Large intestine (tissue), 3 donors: ENCODE measurements around the gene UNC119B. TPM values are rescaled to one million over a fixed set of nuclear protein-coding genes. Genes with fewer than 3 reads are reported as not detected.

Experiments used
- DNase-seq, 2 donors: peaks; one replicate each; pipeline versions ENCODE4 v3.0.0 to v3.0.0-alpha.2; 2013
- H3K27ac ChIP-seq: one replicate; pipeline ENCODE4 v1.5.1; 2013; ENCODE audit warnings: low read length
- H3K27me3 ChIP-seq: 2 replicates; pipeline ENCODE4 v1.6.1; 2013; ENCODE audit warnings: low read length; ENCODE audit not compliant: control insufficient read depth, insufficient read depth
- H3K36me3 ChIP-seq: 2 replicates; pipeline ENCODE4 v1.6.1; 2013; ENCODE audit warnings: low read length; ENCODE audit not compliant: control insufficient read depth, insufficient read depth
- H3K4me1 ChIP-seq: one replicate; pipeline ENCODE4 v1.6.1; 2013; ENCODE audit warnings: low read length; ENCODE audit not compliant: control insufficient read depth, insufficient read depth
- H3K4me3 ChIP-seq: one replicate; pipeline ENCODE4 v1.5.1; 2013; ENCODE audit warnings: low read length
- H3K9me3 ChIP-seq: one replicate; pipeline ENCODE4 v1.6.1; 2013; ENCODE audit warnings: mild to moderate bottlenecking, low read depth, low read length, moderate library complexity; ENCODE audit not compliant: control insufficient read depth
- WGBS: methylation state at CpG from one replicate; pipeline ENCODE4 v1.1.5; 2013; ENCODE audit warnings: low lambda C conversion rate; ENCODE audit not compliant: insufficient coverage; 5-methylcytosine and 5-hydroxymethylcytosine counted together
- polyA plus RNA-seq: library from polyadenylated mRNA; unstranded; fragments of 120-200 nt; gene quantifications from one replicate; pipeline ENCODE4 v1.2.1, GENCODE V29; 2013

The UNC119B gene
- polyA plus RNA-seq, 1 donor = 21.1 TPM

DNA sequence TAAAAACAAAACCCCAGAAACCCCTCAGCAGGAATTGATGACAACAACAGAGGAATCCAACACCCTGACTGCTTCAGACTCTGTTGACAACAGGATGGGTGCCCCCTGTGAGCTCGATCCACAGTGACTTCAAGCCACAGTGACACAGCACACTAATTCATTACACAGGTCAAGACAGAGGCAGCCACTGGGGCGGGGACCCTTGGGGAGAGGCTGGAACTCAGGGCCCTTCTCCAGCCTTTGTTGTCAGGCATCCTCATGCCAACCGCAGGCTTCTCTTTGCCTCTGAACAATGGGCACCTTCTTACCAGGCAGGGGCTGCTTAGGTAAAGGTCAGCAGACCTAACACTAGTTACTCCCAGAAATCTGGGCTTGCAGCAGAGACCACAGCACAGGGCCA is 53.0 kb downstream of the UNC119B start:
- Histone ChIP-seq H3K36me3 (peaks cover 72% of the 10 kb centered on the region), H3K4me1 (peaks cover 17% of the 10 kb centered on the region), H3K4me3 (no peak overlapping the region), H3K9me3 (no peaks in the 10 kb centered on the region), H3K27ac (no peak overlapping the region), H3K27me3 (no peaks in the 10 kb centered on the region)
- no peak for DNase-seq
- WGBS = no CpG with 5 or more reads among the region's 3 CpGs

DNA sequence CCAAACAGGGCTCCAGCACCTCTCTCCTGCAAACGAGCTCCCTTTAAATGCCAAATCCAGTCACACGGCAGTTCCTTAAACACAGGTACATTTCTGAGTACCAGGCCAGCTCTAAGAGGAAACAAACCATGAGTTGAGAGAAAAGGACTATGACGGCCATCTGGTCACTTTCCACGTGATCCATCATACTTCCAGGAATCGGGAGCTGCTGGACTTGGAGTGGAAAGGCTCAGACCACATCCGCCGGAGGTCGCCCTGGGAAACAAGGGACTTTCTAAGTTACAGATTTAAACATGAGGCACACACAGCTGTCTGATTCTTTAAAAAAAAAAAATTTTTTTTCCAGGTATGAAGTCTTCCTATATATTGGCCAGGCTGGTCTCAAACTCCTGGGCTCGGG is 54.6 kb downstream of the UNC119B start:
- DNase-seq = no peak
- H3K4me1 ChIP-seq = peaks cover 17% of the 10 kb centered on the region
- H3K9me3 ChIP-seq = no peaks in the 10 kb centered on the region
- WGBS = no CpG with 5 or more reads among the region's 9 CpGs
- no peaks in the 10 kb centered on the region for H3K27me3 ChIP-seq
- H3K27ac ChIP-seq = no peak overlapping the region
- peaks cover 76% of the 10 kb centered on the region for H3K36me3 ChIP-seq
- H3K4me3 ChIP-seq = no peak overlapping the region

DNA sequence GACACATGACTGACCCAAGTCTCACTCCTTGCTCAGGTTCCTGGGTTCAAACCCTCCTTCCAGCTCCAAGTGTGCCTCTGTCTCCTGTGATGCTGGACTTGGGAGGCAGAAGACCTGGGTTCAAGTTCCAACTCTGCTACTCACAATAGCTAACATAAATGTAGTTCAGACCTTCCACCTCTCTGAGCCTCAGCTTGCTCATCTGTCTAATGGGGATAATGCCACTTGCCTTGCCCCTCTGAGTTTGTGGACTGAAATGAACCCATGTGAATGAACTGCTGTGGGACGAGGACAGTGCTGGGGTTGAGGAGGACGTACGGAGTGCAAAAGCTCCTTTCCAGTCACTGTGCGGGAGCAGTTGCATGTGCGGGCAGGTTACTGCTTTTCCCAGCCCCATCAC is 56.3 kb downstream of the UNC119B start:
- Histone ChIP-seq H3K36me3 (peaks cover 69% of the 10 kb centered on the region), H3K27ac (peak overlapping the region; percentile 82)

DNA sequence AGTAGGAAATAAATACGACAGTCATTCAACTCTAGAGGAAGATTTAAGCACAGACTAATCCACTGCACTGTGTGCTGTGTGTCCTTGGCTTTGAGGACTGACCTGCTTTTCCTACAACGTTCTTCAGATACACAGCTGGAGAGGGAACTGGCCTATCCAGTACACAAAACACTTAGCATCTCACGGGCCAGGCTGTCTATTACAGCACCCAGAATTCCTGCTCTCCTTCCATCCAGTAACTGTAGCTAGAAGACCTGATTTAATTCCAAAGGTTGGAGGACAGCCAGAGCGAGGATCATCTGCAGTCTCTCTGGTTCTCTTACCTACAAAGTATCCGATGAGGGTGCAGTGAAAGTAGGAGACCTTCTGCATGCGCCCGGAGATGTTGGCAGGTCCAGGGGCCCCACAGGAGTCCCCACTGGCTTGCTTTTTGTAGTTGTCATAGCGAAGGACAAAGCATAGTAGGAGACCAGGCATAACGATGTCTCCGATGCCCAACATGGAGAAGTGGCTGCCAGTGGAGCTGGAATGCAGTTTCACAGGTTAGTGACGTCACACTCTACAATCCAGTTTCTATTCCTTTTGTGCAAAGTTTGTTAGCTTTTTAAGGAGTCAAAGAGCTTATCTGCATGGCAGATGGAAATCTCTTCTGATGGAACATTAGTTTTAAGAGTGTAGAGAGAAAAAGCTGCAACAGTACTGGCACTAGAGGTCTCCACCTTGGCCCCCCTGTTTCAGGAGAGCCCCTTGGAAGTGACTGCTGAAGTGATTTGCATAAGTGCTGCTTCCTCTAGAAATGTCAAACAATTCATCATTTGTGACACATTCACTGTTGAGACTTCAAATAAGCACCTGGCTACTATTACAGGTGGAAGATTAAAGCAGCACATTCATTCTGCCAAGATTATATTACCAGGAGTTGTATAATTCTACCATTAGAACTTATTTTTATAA is 57.1 kb downstream of the UNC119B start:
- H3K27me3 ChIP-seq = no peaks in the 10 kb centered on the region
- peaks cover 17% of the 10 kb centered on the region for H3K4me1 ChIP-seq
- peak overlapping the region; percentile 82 for H3K27ac ChIP-seq
- no peak for DNase-seq
- H3K36me3 ChIP-seq = peaks cover 72% of the 10 kb centered on the region
- WGBS = no CpG with 5 or more reads among the region's 11 CpGs
- no peak overlapping the region for H3K4me3 ChIP-seq
- no peaks in the 10 kb centered on the region for H3K9me3 ChIP-seq

More for the DNA sequence above, 56.3 kb downstream of the UNC119B start:
- Histone ChIP-seq H3K4me1 (peaks cover 17% of the 10 kb centered on the region), H3K27me3 (no peaks in the 10 kb centered on the region), H3K9me3 (no peaks in the 10 kb centered on the region), H3K4me3 (no peak overlapping the region)
- DNase-seq = no peak
- WGBS = no CpG with 5 or more reads among the region's 5 CpGs

DNA sequence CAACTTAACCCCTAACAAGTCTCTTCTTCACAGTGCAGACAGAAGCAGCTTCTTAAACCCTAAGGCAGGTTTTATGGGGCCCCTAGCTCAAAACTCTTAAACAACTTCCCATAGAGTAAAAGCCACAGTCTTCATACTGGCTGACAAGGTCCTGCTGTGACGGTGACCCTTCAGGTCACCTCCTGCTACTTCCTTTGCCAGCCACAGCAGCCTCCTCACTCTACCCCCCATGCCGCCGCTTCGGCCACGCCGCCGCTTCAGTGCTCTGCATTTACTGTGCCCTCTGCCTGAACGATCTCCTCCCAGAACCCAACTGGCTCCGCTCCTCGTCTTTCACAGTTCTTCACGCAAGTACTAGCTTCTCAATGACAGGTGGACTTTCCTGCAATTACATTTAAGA is 60.8 kb downstream of the UNC119B start:
- H3K27me3 ChIP-seq = no peaks in the 10 kb centered on the region
- peaks cover 55% of the 10 kb centered on the region for H3K36me3 ChIP-seq
- H3K4me1 ChIP-seq = peaks cover 6% of the 10 kb centered on the region
- H3K27ac ChIP-seq = no peak overlapping the region
- 88% methylated on average over 3 of the region's 11 CpGs for WGBS
- H3K9me3 ChIP-seq = no peaks in the 10 kb centered on the region
- no peak for DNase-seq
- no peak overlapping the region for H3K4me3 ChIP-seq

Other genes with a start within 250 kb of the UNC119B start
- gene SRSF9, start 240.7 kb upstream of the UNC119B start, polyA plus RNA-seq = 138 TPM
- 377 TPM for gene DYNLL1, start 214.3 kb upstream of the UNC119B start, polyA plus RNA-seq
- 47.8 TPM for gene COQ5, start 181.3 kb upstream of the UNC119B start, polyA plus RNA-seq
- 91.8 TPM for gene RNF10, start 176.1 kb upstream of the UNC119B start, polyA plus RNA-seq
- 57.1 TPM for gene POP5, start 129.1 kb upstream of the UNC119B start, polyA plus RNA-seq
- gene CABP1, start 69.8 kb upstream of the UNC119B start, polyA plus RNA-seq = 0.70 TPM
- gene MLEC, start 23.3 kb upstream of the UNC119B start, polyA plus RNA-seq = 173 TPM
- gene ACADS, start 15.4 kb downstream of the UNC119B start, polyA plus RNA-seq = 50.2 TPM
- 48.1 TPM for gene SPPL3, start 193.9 kb downstream of the UNC119B start, polyA plus RNA-seq